GM18861 (cell line): ENCODE results near the gene CHD5.

ENCODE experiments used
- ATAC-seq: cut with Tn5 transposase; IDR thresholded peaks from one replicate; pipeline ENCODE4 v1.9.1; 2021; ENCODE audit not compliant: unreplicated experiment

The CHD5 gene

DNA sequence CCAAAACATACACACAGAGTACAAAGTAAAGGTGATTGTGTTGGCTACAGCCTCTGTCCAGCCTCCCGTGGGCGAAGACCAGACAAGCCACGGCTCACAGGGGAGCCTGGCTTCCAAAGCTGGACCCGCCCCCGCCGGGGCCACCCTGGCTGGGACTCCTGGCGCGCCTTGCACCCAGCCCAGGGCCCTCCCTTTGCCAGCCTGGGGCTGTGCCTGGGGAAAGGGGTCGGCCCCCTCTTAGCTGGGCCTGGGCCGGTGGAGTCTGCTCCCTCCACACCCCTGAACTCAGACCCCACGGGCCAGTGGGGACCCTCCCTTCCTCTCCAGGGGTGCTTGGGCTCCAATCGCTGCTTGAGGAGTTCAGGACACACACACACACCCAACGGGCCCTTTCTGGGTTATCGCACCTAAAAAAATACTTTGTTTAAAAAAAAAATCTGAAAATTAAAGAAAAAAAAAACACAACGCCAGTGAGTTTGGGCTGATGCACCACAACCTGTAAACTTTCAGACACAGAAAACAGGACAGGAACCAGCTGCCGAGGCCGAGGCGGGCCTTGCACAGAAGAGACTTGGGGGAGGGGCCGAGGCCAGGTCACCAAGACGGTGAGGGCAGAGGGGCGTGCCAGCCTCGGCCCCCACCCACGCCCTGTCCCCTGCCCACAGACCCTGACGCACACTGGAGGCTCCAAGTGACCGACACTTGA, 78.1 kb downstream of the CHD5 start:
- ATAC-seq = no peak

DNA sequence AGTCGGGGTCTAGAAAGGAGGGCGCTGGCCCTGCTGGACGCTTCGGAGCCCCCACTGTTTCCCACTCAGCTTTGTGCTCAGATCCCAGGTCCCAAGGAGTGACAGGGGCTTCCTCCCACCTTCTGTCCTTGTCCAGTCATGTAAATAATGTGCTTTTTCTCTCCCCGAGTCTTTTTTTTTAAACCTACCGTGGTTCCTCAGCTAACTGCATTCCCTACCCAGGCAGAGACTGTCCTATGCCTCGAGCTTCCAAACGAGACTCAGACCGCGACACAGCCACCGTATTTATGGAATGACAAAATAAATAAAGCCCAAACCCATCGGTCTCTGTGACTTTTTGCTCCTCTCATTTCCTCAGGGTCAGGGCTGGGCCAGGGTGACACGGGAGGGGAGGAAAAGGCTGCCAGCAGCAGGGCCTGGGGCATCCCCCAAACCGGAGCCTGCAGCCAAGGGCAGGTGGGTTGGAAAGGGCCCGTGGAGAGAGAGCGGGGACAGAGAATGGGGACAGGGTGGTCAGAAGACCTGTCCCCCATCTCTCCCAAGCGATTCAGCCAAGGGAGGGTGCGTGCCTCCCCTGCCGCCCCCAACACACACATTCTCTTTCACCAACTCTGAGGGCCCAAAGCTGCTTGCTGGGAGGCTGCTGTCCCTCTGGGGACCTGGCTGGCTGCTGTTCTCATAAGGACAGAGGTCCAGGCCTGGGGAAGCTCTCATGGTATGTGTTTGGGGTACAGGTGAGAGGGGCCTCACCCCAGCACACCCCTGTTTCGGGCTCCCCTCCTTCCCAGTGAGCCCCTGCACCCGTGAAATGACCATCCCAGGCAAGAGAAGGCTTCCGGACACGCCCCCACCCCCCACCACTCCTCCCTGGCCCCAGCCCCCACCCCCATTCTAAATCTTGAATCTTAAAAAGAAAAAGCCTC, 79.0 kb downstream of the CHD5 start:
- no peak for ATAC-seq

DNA sequence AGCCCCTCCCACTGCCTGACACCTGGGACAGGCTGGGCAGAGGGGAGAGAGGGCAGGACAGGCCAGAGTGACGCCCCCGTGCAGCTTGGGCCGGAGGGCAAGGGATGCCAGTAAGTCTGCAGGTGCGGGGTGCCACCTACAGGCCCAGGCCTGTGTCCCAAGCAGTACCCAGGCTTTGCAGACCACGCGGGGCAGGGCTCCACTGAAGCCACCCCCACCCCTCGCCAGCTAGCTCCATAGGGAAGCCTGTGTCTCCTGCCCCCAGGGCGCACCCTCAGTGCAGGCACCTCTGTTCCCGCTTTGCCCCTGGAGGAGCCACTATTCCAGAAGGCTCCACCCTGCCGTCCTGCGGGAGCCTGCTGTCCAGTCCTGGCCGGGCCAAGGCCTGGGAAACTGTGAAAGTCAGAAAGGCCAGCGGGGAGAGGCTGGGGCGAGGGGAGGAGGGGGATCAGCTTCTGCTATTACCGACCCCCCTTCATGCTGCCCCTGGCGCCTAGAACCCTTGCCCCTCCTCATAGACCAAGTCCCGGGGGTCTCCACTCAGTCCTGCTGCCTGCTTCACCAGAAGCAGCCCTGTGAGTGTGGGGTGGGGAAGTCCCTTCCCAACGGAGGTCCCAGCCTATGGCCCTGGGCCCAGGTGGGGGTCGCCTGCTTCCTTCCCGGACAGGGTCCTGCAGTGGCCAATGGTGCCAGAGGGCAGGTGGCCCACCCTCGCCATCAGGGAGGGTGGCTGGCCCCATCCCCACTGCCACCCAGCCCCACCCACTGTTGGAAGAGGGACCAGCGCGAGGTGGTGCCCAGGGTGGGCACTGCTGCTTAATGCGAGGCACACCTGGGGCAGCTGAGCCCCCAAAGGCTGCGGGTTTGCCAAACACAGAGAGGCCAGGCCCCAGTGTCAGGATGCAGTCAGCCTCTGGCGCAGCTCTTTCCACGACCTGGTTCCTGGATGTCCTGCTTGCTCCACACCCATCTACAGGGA, 80.0 kb downstream of the CHD5 start:
- ATAC-seq = no peak

DNA sequence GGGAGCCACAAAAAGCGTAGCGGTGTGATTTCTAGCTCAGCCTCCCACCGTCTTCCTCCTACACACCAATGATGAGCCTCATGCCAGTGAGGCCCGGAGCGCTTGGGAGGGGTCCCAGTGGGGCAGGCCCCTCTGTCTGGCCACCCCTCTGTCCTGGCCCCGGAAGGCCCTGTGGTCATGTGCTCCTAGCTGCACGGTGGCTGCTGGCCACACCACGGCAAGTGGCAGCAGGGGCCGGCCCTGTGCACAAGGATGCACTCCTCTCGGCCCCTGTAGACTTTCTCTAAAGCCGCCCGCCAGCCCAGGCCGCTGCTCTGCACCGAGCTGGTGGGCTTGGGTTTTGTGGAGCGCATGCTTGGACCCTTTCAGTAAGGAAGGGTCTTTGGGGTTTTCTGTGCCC, 80.8 kb downstream of the CHD5 start:
- no peak for ATAC-seq

DNA sequence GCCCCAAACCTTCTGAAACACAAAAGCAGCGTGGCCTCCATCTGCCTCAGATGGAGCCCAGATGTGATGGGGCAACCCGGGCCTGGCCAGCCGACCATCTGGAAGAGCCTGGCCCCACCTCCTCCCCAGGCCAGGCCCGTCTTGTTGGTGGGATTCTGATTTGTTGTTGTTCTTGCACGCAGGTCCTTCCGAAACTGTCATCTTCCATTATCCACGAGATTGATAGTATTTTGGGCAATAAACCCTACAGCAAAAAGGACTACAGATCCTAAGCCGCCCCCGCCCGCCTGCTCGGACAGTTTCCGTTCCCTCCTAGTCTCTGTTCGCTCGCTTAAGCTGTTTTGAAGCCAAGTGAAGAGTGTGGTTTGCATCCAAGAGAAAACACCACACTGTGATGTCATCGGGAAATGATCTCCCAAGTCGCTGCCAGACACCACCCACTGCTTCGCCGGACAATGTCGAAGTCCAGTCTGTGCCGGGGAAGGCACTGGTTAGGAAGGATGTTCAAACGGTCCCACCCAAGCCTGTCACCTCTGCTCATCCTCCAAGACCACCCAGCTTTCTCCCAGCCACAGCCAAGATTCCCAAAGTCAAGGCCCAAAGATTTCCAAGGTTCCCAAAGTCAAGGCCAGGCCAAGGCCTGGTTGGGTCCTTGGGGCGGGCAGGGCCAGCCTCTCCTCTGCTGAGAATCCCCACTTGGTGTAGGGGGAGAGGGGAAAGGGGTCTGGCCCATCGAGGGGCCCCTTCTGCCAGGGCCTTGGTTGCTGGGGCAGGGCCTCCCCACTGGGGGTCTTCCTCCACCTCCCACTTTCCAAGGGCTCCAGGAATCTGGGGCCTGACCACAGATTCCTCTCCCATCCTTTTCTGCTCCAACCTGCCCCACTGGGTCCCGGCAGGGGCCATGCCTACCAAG, 81.6 kb downstream of the CHD5 start:
- ATAC-seq = no peak

DNA sequence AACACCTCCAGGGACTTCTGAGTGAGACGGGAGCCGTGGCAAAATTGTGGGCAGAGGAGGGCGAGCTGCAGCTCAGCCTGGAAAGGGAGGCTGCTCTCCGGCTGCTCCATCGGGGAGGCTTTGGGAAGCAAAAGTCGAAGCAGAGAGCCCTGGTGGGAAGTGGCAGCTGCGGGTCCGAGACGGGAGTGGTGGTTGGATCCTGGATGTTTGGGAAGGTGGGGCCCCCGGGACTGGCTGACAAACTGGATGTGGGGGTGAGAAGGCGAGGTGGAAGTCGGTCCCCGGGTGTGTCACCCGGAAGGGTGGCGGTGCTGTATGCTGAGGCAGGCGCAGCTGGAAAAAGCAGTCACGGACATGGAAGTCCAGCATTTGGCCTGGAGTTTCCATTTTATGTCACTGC, 82.3 kb downstream of the CHD5 start:
- ATAC-seq = no peak

DNA sequence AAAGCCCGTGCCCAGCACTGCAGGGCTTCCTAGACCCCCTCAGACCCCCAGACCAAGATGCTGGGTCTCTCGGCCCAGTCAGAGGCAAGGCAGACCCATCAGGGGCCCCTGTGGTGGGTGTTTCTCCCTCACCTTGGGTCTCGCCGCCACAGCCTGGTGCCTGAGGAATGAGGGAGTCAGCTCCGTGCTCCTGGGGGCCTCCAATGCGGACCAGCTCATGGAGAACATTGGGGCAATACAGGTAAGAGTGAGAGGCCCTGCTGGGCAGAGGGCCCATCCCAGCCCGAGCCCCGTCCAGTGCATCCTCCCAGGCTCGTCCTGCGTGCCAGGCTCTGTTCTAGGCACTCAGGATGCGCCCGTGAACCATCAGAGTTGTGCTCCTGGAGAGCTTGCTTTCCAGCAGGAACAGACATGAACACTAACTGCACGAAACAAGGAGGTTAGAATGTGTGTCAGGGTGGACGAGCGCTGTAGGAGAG, 83.0 kb downstream of the CHD5 start:
- ATAC-seq = no peak

DNA sequence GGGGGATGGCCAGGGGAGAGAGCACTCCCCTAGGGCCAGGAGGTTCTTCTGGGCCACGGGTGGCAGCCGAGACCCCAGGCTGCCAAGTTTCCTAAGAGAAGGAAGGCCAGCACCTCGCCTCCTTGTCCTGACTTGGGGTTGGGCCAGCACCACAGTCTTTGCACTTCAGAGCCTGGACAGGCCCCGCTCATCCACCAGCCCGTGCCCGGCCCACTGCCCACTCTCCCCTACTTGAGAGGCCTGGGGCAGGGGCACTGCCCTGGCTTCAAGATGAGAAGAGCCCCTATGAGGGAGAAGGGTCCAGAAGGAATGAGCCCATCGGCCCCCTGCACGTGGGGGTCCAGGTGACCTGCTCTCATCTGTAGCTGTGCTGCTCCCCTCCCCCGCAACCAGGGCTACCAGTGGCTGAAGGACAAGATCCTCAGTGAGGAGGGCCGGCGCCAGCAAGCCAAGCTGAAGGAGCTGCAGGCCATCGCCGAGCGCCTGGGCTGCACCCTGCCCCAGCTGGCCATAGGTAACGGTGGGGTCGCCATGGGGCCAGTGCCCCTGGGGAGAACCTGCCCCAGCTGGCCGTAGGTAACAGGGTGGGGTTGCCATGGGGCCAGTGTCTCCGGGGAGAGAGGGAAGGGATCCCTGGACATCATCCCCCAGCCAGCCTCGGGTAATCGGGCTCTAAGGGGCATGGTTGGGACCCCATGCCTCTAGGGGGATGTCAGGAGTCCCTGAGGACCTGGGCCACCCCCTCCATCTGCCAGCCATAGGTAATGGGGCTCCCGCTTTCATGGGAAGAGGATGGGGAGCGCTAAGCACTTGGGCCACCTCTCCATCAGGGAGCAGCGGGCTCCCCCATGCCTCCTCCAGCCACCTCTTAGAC, 83.6 kb downstream of the CHD5 start:
- no peak for ATAC-seq

DNA sequence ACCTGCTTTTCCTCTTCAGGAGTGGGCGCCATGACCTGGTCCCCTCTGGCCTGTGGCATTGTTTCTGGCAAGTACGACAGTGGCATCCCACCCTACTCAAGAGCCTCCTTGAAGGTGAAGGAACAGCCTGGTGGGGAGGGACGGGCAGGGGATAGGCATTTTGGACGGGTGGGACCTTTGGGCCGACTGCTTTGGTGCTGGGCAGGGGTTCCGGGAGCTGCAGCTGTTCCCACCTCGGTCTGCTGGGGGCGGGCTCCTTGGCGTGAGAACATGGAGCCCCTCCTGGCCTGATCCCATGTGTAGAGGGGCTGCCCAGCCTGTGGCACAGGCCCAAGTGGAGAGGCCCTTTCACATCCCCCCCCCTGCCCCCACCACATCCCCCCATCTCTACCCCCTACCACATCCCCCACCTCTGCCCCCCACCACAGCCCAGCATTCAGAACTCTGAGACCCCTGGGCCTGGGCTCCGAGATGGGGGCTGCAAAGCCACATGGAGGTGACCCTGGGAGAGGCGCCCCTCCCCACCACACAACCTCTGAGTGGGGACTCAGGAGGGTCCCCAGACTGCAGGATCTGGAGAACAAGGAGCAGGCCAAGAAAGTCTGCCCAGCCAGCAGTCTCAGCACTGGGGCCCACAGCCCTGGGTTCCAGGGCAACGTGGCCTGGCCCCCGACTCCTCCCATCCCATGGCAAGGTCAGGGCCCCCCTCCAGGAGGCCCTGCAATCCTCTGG, 84.4 kb downstream of the CHD5 start:
- ATAC-seq = no peak

DNA sequence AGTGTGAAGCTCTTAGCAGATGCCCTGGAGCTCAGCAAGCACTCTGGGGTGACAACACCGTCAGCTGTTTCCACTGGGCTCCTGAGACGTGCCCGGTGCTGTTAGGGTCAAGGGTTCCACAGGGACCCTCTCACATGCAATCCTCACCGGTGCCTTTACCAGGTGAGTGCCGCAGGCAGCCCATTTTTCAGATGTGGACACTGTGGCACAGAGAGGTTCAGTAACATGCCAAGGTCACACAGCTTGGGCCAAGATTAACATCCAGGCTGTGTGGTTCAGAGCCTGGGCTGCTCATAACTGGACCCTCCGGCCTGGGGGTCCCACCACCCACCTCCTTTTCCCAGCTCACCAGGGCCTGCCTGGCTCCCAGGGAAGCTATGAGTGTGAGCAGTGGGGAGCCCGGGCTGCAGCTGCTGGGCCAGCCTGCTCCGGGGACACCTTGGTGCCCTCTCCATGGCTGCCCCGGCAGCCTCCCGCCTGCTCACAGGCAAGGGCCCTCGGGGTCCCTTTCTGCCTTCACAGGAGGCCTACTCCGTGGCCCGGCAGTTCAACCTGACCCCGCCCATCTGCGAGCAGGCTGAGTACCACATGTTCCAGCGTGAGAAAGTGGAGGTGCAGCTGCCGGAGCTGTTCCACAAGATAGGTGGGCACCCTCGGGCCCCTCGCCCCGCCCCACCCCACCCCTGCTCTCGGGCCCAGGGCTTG, 85.2 kb downstream of the CHD5 start:
- no peak for ATAC-seq

DNA sequence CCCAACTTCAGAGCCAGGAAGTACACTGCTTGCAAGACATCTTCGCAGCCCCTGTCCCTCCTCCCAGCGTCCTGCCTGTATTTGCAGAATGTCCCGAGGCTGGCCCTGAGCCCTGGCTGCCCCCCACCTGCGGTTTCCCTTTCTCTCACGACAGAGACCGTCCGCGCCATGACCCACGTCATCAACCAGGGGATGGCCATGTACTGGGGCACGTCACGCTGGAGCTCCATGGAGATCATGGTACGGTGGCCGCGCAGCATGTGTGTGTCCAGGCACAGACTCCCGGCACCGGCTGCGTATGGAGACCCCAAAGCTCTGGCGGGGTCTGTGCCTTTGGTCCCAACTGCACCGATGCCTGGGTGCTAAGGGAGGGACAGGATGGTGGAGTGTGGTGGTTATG, 85.9 kb downstream of the CHD5 start:
- no peak for ATAC-seq

DNA sequence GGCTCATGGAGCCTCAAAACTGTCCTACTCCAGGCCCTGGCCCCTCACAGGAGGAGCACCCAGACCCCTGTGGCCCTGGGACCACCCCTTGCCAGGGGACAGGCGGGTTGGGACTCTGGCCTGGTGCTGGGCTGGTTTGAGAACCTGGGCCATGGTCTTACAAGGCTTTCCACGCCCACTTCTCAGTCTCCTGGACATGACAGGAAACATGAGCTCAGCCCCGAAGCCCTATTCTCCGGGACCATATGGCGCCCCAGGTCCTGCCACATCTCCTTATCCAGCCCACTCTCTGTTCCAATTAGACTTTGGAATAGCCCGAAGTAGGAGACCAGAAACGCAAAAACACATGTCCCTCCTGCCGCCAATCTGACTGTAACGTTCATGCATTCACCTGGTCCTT, 86.5 kb downstream of the CHD5 start:
- no peak for ATAC-seq

DNA sequence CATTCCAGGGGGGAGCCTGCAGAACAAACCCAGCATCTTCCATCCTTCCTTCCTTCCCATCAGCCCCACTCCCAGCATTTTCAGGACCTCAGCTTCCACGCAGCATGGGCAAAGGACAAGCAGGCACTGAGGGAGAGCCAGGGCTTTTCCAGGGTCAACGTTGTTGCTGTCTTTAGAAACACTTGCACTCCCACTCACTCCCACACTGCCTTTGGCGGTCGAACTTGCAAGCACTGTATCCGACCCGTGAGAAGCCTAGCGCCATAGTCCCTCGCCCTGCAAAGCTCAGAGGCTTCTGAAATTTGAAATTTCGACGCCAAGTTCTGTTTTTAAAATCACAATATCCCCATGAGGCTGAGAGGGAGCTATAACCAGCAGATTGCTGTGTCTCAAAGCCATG, 87.0 kb downstream of the CHD5 start:
- no peak for ATAC-seq

DNA sequence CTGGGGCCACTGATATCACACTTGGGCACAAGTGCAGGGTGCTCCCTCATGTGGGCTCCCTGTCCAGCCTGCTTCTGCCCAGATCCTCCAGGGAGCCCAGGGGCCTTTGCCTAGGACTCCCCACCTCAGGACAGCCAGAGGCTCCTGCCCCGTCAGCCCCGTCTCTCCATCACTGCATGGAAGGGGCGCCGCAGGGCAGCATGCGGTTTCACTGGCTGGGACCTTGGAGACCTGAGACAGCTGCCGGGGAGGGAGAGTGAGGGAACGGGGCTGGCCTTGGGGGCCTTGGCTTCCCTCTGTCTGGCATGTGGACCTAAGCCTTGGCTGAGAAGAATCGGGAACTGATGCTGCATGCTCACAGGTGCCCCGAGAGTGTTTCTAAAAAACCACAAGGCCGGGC, 87.9 kb downstream of the CHD5 start:
- no peak for ATAC-seq

DNA sequence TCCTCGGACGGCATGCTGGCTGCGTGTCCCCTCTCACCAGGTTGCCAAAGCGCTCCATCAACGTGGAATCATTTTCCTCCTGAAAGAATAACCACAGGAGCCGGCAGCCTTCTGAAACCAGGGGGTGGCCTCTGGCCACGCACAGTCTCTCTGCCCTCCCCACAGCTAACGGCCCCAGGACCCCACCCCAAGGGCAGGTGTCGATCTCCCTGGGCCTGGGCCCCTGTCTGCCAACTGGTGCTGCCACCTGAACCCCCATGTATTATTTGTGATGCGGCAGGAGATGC, 88.4 kb downstream of the CHD5 start:
- ATAC-seq = no peak

DNA sequence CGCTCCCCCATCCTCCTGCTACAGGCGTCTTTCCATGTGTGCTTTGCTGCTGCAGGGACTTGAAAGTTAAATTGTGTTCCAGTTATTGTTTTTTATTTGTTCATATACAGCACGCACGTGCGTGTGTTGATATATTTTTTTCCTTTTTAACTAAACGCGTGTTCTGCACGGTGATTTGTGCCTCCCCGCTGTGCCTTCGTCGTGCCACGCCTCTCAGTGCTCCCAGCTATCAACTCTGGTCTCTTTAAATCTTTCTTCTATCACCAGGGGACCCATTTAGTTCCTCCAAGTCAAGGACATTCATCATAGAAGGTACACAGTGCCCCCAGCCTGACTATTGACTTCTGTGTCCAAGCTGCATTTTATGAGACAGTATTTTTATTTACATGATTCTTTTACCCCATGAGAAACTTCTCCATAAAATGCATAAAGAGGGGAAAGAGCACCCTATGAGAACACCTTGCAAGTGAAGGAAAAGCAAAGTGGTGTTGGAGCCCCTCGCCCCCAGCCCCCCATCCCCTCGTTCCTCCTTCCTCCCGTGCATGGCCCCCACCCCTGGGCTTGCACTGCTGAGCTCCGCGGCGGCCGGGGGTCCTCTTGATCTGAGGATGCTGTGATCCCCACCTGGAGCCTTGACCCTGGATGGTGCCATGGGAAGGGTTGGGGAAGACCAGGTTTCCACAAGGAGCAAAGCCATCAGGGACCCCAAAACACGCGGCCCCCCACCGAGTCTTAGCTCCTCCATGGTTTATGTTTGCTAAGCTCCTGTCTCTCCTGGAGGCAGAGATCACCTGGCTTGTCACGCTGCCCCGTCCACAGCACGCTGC, 88.9 kb downstream of the CHD5 start:
- no peak for ATAC-seq

DNA sequence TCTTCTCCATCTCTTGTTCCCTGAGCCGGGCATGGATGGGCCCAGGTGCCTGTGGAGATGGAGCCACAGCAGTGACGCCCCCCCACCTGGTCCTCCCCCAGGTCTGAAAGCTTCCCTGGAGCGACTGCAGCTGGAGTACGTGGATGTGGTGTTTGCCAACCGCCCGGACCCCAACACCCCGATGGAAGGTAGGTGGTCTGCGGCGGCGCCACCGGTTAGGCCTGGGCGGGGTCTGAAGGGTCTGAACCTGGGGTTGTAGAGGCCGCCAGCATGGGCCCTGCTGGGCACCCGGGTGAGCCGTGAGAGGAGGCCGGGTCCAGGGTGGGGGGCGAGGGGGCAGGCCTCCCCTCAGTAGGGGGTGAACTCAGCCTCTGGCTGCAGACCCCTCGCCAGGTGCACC, 89.8 kb downstream of the CHD5 start:
- ATAC-seq = no peak
